T-cell (primary cell): ENCODE data around the gene USP7. TPM values are rescaled to one million over a fixed set of nuclear protein-coding genes. Genes with fewer than 3 reads are reported as not detected.

Experiments
- ATAC-seq, 4 experiments: fragments of 200-7000 bp in 3 of 4; fragments of 150-1000 bp in 1 of 4; cut with Tn5 transposase; replicated peaks in 1 of 4; 1 replicate in 3 of 4; 2 replicates in 1 of 4; pipeline ENCODE4 v1.10.0; 2021; ENCODE audit warnings: moderate library complexity in 3 of 4, mild to moderate bottlenecking in 2 of 4, moderate number of reproducible peaks in 1 of 4
- CTCF ChIA-PET, 2 donors: fragments of 300-600 bp; sonication (Branson Sonifier 250); formaldehyde crosslinking; loops; one replicate each; lab custom pipeline; 2022; ENCODE audit warnings: antibody characterized with exemption in 2 of 2; lab: Charles Lee
- POLR2A ChIA-PET, 2 donors: fragments of 300-600 bp; sonication (Branson Sonifier 250); formaldehyde crosslinking; loops; one replicate each; lab custom pipeline; 2022; ENCODE audit warnings: antibody characterized with exemption in 2 of 2; lab: Charles Lee
- DNase-seq, 35 experiments: peaks; one replicate each; pipeline versions ENCODE4 v3.0.0 to v3.0.0-alpha.2; 2013 to 2023
- H3K27ac ChIP-seq: one replicate; pipeline ENCODE4 v1.5.1; 2013; ENCODE audit warnings: low read length
- H3K27me3 ChIP-seq, 2 experiments: replicated peaks in 1 of 2; 1 replicate in 1 of 2; 2 replicates in 1 of 2; pipeline versions ENCODE4 v1.6.1 to v1.7.0; 2013; ENCODE audit warnings: low read length in 1 of 2, mixed read lengths in 1 of 2; ENCODE audit not compliant: control insufficient read depth in 2 of 2, insufficient read depth in 2 of 2; ENCODE audit errors: extremely low read depth in 1 of 2
- H3K36me3 ChIP-seq, 2 donors: 1 replicate in 1 of 2; 2 replicates in 1 of 2; pipeline versions ENCODE4 v1.6.1 to v1.7.0; 2013; ENCODE audit warnings: low read length in 1 of 2; ENCODE audit not compliant: control insufficient read depth in 2 of 2, insufficient read depth in 1 of 2; ENCODE audit errors: extremely low read depth in 1 of 2
- H3K4me1 ChIP-seq, 2 experiments: 1 replicate in 1 of 2; 2 replicates in 1 of 2; pipeline versions ENCODE4 v1.6.1 to v1.7.0; 2013; ENCODE audit warnings: low read length in 2 of 2, mixed read lengths in 1 of 2; ENCODE audit not compliant: insufficient read depth in 2 of 2, control insufficient read depth in 1 of 2; ENCODE audit errors: extremely low read depth in 1 of 2
- H3K4me3 ChIP-seq, 2 donors: 1 replicate in 1 of 2; 2 replicates in 1 of 2; pipeline versions ENCODE4 v1.5.1 to v1.7.0; 2013; ENCODE audit warnings: mild to moderate bottlenecking in 2 of 2, low read length in 1 of 2, moderate library complexity in 1 of 2; ENCODE audit not compliant: control insufficient read depth in 1 of 2; ENCODE audit errors: extremely low read depth in 1 of 2
- H3K9me3 ChIP-seq: 2 replicates; pipeline ENCODE4 v1.7.0; 2013
- H3K27ac Mint-ChIP-seq, 2 donors: one replicate each; pipeline ENCODE4 v1.8.0; 2020 to 2021; ENCODE audit warnings: mild to moderate bottlenecking in 2 of 2, mixed read lengths in 2 of 2
- H3K27me3 Mint-ChIP-seq, 2 donors: one replicate each; pipeline ENCODE4 v1.8.0; 2021 to 2022; ENCODE audit warnings: mixed read lengths in 2 of 2
- H3K36me3 Mint-ChIP-seq: one replicate; pipeline ENCODE4 v1.8.0; 2021; ENCODE audit warnings: mixed read lengths
- H3K4me1 Mint-ChIP-seq, 3 donors: one replicate each; pipeline ENCODE4 v1.8.0; 2020 to 2022; ENCODE audit warnings: mixed read lengths in 3 of 3, mild to moderate bottlenecking in 1 of 3
- H3K4me3 Mint-ChIP-seq, 3 donors: one replicate each; pipeline ENCODE4 v1.8.0; 2020 to 2022; ENCODE audit warnings: mild to moderate bottlenecking in 3 of 3, mixed read lengths in 3 of 3, moderate library complexity in 3 of 3
- H3K9me3 Mint-ChIP-seq, 3 donors: one replicate each; pipeline ENCODE4 v1.8.0; 2020 to 2022; ENCODE audit warnings: mixed read lengths in 3 of 3
- WGBS: methylation state at CpG from one replicate; pipeline ENCODE4 v1.1.5; 2013; ENCODE audit warnings: missing lambda C conversion rate; ENCODE audit not compliant: insufficient coverage; 5-methylcytosine and 5-hydroxymethylcytosine counted together
- total RNA-seq, 35 experiments: library from RNA in 6 of 35; stranded (reverse) in 6 of 35; fragments of 120-200 nt in 1 of 35; gene quantifications; one replicate each; pipeline versions ENCODE4 v1.2.1 to v1.2.4 and lab custom pipeline; 2013 to 2026

Gene USP7
- total RNA-seq, 5 donors from 2014 or later (not counting 1 experiment from before 2014, with no cell fraction given) = 159 to 261 (median 169) TPM

GRCh38 chr16:9007177-9007794, 43.6 kb upstream of the USP7 start:
- H3K36me3 Mint-ChIP-seq = no peaks in the 10 kb centered on the region
- ChIA-PET POLR2A (no interaction called here), CTCF (no interaction called here)
- H3K27ac ChIP-seq = no peak overlapping the region
- no peaks in the 10 kb centered on the region for H3K36me3 ChIP-seq
- H3K4me1 Mint-ChIP-seq = peaks cover 0 to 7% (median 4%) of the 10 kb centered on the region in 3 donors
- no peak overlapping the region for H3K4me3 Mint-ChIP-seq
- H3K4me3 ChIP-seq = no peak overlapping the region
- no peak for DNase-seq
- peaks cover 0 to 35% of the 10 kb centered on the region in 2 experiments for H3K27me3 ChIP-seq
- H3K27ac Mint-ChIP-seq = no peak overlapping the region
- H3K4me1 ChIP-seq = peaks cover 0 to 7% of the 10 kb centered on the region in 2 experiments
- H3K9me3 ChIP-seq = no peaks in the 10 kb centered on the region
- H3K27me3 Mint-ChIP-seq = peaks cover 10 to 15% of the 10 kb centered on the region in 2 donors
- no peak for ATAC-seq
- 86% methylated on average over 15 of the region's 17 CpGs for WGBS
- H3K9me3 Mint-ChIP-seq = no peaks in the 10 kb centered on the region

- no peak for DNase-seq
- no peak for ATAC-seq
- Histone ChIP-seq H3K4me3 (no peak overlapping the region), H3K36me3 (no peaks in the 10 kb centered on the region), H3K4me1 (peaks cover 0 to 7% of the 10 kb centered on the region in 2 experiments), H3K27ac (no peak overlapping the region), H3K9me3 (no peaks in the 10 kb centered on the region), H3K27me3 (peaks cover 0 to 24% of the 10 kb centered on the region in 2 experiments)
- H3K27ac Mint-ChIP-seq = no peak overlapping the region
- no CpG with 5 or more reads among the region's 4 CpGs for WGBS
- POLR2A ChIA-PET = no interaction called here
- no peaks in the 10 kb centered on the region for H3K36me3 Mint-ChIP-seq
- H3K4me1 Mint-ChIP-seq = peaks cover 0 to 7% (median 4%) of the 10 kb centered on the region in 3 donors
- H3K4me3 Mint-ChIP-seq = no peak overlapping the region
- CTCF ChIA-PET = no interaction called here
- H3K27me3 Mint-ChIP-seq = peaks cover 10 to 14% of the 10 kb centered on the region in 2 donors
- H3K9me3 Mint-ChIP-seq = no peaks in the 10 kb centered on the region
These were observed 40.5 kb upstream of the USP7 start for GRCh38 chr16:9004183-9004582.

- peaks cover 7 to 11% of the 10 kb centered on the region in 2 donors for H3K27me3 Mint-ChIP-seq
- ATAC-seq (no peak), DNase-seq (no peak)
- peaks cover 0 to 4% (median 2%) of the 10 kb centered on the region in 3 donors for H3K4me1 Mint-ChIP-seq
- no peaks in the 10 kb centered on the region for H3K36me3 Mint-ChIP-seq
- peaks cover 0 to 5% of the 10 kb centered on the region in 2 experiments for H3K4me1 ChIP-seq
- no peak overlapping the region for H3K4me3 ChIP-seq
- H3K27ac ChIP-seq = no peak overlapping the region
- ChIA-PET POLR2A (no interaction called here), CTCF (interaction anchor here (0.6 kb wide), 2 partner anchors 13 to 69 kb away, joined by 3 to 4 read pairs; no protein-coding TSS in a partner anchor)
- no peaks in the 10 kb centered on the region for H3K9me3 Mint-ChIP-seq
- H3K36me3 ChIP-seq = no peaks in the 10 kb centered on the region
- H3K4me3 Mint-ChIP-seq = no peak overlapping the region
- no CpG with 5 or more reads among the region's 3 CpGs for WGBS
- no peak overlapping the region for H3K27ac Mint-ChIP-seq
- peaks cover 0 to 20% of the 10 kb centered on the region in 2 experiments for H3K27me3 ChIP-seq
- no peaks in the 10 kb centered on the region for H3K9me3 ChIP-seq
These were observed 40.1 kb upstream of the USP7 start for GRCh38 chr16:9003763-9004162.

- WGBS = no CpG with 5 or more reads among the region's 5 CpGs
- Mint-ChIP-seq H3K9me3 (no peaks in the 10 kb centered on the region), H3K27me3 (peaks cover 5 to 7% of the 10 kb centered on the region in 2 donors), H3K4me3 (no peak overlapping the region), H3K36me3 (no peaks in the 10 kb centered on the region), H3K27ac (no peak overlapping the region), H3K4me1 (peaks cover 0 to under 1% (median 0%) of the 10 kb centered on the region in 3 donors)
- Histone ChIP-seq H3K4me1 (peaks cover 0 to under 1% of the 10 kb centered on the region in 2 experiments), H3K27ac (no peak overlapping the region), H3K9me3 (no peaks in the 10 kb centered on the region), H3K27me3 (peaks cover 0 to 15% of the 10 kb centered on the region in 2 experiments), H3K36me3 (no peaks in the 10 kb centered on the region), H3K4me3 (no peak overlapping the region)
- no peak for DNase-seq
- ATAC-seq = no peak
- CTCF ChIA-PET = interaction anchor here (0.6 to 0.7 kb wide), 3 partner anchors 14 to 68 kb away, joined by 3 to 4 read pairs (median 3); no protein-coding TSS in a partner anchor
- POLR2A ChIA-PET = no interaction called here
These were observed 39.6 kb upstream of the USP7 start for GRCh38 chr16:9003322-9003721.

GRCh38 chr16:9002042-9002441, 38.3 kb upstream of the USP7 start:
- Histone ChIP-seq H3K27me3 (peaks cover 0 to 3% of the 10 kb centered on the region in 2 experiments), H3K4me3 (no peak overlapping the region), H3K4me1 (no peaks in the 10 kb centered on the region), H3K27ac (no peak overlapping the region), H3K9me3 (no peaks in the 10 kb centered on the region), H3K36me3 (no peaks in the 10 kb centered on the region)
- Mint-ChIP-seq H3K4me1 (no peaks in the 10 kb centered on the region), H3K36me3 (no peaks in the 10 kb centered on the region), H3K27ac (no peak overlapping the region), H3K9me3 (no peaks in the 10 kb centered on the region), H3K27me3 (peaks cover under 1 to 2% of the 10 kb centered on the region in 2 donors), H3K4me3 (no peak overlapping the region)
- WGBS = no CpG with 5 or more reads among the region's 2 CpGs
- POLR2A ChIA-PET = interaction anchor here in 1 of 2 donors (0.6 kb wide), 1 partner anchor 61 kb away, joined by 10 read pairs; no protein-coding TSS in a partner anchor
- CTCF ChIA-PET = no interaction called here
- DNase-seq (no peak), ATAC-seq (no peak)

- H3K27ac ChIP-seq = no peak overlapping the region
- no peak overlapping the region for H3K4me3 ChIP-seq
- no peaks in the 10 kb centered on the region for H3K36me3 Mint-ChIP-seq
- ATAC-seq = no peak
- no peaks in the 10 kb centered on the region for H3K4me1 Mint-ChIP-seq
- H3K27ac Mint-ChIP-seq = no peak overlapping the region
- WGBS = no CpG with 5 or more reads among the region's 2 CpGs
- H3K27me3 ChIP-seq = no peaks in the 10 kb centered on the region
- no peak for DNase-seq
- ChIA-PET POLR2A (no interaction called here), CTCF (no interaction called here)
- no peaks in the 10 kb centered on the region for H3K9me3 Mint-ChIP-seq
- H3K4me3 Mint-ChIP-seq = no peak overlapping the region
- no peaks in the 10 kb centered on the region for H3K4me1 ChIP-seq
- H3K9me3 ChIP-seq = no peaks in the 10 kb centered on the region
- H3K27me3 Mint-ChIP-seq = no peaks in the 10 kb centered on the region
- no peaks in the 10 kb centered on the region for H3K36me3 ChIP-seq
These were observed 37.0 kb upstream of the USP7 start for GRCh38 chr16:9000664-9001063.
